ENCODE results near the gene ARF4. TPM values are rescaled to one million over a fixed set of nuclear protein-coding genes. Genes with fewer than 3 reads are reported as not detected.

ARF4 gene
- total RNA-seq, result 330 and 359 TPM in 2 replicates

DNA sequence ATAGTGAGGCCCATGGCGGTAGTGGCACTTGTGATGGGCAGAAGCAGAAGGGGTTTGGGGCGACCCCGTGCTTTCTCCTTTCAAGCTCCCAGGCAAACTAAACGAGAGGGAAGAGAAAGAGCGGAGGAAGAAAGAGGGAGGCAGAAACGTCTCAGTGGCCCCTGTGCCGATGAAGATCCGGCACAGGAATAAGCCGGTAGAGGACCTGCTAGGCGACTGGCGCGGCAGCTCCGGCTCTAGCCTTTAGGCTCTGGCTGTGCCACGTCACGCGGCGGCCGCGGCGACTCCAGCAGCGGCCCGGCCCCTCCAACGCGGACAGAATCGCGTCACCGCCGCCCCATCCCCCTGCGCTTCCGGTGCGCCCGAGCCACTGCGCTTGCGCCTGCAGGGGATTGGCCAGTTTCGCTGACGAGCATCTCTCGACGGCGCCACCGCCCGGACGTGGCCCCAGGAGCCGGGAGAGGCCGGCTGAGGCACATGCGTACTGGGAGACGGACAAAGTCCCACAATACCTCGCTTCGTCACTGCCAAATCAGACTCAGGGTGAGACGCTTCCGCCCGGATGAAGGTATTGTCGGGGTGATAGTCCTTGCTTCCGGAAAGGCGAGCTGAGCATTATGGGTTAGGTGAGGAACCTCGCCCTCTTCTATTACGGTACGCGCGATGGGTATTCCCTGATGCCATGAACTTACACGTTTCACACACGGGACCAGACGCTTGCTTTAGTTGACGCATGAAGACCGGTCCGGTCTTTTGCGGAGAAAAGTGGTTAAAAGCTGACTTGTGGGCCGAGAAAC lies at the start of gene ARF4:
TSS of gene ARF4 (minus strand) at position 218 of the 797 bp plus-strand sequence. CDS start at position 14, 204 bp downstream.

GRCh38 chr3:57555738-57556458 lies 41.2 kb downstream of the ARF4 start, which contains the start of gene PDE12:
TSS of gene PDE12 (plus strand) at chr3:57556274. CDS start at chr3:57556380, 106 bp downstream.

DNA sequence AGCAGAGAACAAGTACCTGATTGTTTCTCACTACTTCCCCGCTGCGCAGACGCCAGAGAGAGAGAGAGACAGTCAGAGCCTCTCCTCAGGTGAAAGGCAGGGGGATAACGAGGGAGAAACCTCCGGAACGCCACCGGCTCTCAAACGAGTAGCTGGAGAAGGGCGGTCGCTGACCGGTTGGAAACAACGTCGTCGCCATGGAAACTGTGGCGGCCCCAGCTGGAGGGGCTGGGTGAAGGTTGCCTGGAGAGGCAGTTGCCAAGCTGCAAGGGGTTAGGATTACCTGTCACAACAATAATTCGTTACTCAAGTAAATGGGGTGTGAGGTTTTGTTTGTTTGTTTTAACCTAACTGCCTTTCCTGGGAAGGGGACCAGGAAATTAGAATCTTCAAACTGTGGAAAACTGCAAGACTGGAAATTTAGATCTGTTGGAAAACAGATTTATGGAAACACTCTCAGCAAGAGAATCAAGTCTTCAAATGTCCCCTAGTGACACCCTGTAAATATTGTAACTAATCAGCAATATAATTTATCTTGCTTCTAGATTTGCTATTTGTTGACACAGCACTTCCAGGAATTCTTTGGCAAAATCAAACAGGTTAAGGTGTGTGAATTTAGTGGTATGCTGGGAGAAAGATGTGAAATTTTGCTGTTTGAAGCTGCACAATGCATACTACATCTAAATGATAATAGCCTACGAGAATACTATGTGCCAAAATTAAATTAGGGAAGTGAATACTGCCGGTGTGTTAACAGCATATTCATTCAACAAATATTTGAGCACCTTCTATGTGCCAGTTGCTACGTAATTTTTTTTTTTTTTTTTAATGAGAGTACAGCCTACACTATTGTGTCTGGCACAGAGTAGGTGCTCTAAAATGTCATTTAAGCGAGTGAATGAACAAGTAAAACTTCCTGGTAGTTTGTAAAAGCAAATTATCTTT lies 52.7 kb downstream of the ARF4 start, which contains the start of gene DNAH12:
TSS of gene DNAH12 (minus strand) at position 164 of the 945 bp plus-strand sequence. CDS start 1,474 bp downstream, outside the sequence.

Other genes with a start within 250 kb of the ARF4 start
- 0.13 TPM in 2 replicates for gene DNAH12, start 53.0 kb downstream of the ARF4 start, total RNA-seq
- 19.2 and 25.9 TPM in 2 replicates for gene PDE12, start 41.1 kb downstream of the ARF4 start, total RNA-seq
- gene DENND6A, start 95.7 kb upstream of the ARF4 start, total RNA-seq, result 15.9 and 16.5 TPM in 2 replicates
- gene SLMAP, start 159.0 kb upstream of the ARF4 start, total RNA-seq, result 45.2 and 50.3 TPM in 2 replicates

Measured in smooth muscle cell of the pulmonary artery (primary cell).